Right atrium auricular region (tissue), 2 donors: ENCODE data around the gene GPATCH4. TPM values are rescaled to one million over a fixed set of nuclear protein-coding genes. Genes with fewer than 3 reads are reported as not detected.
"Not testable (repeated sequence)": the region's sequence is repeated elsewhere in the genome, so short reads cannot be mapped to it uniquely, and the experiment has no call there.

Source experiments
- DNase-seq: peaks from one replicate; pipeline ENCODE4 v3.0.0-alpha.2; 2019; ENCODE audit warnings: low spot score
- H3K27ac ChIP-seq, 2 donors: fragments of 200-600 bp; sonication (generic); 1 replicate in 1 of 2; 2 replicates in 1 of 2; pipeline ENCODE4 v1.5.1; 2016 to 2019
- H3K27me3 ChIP-seq, 2 donors: fragments of 200-600 bp; sonication (generic); one replicate each; pipeline versions ENCODE4 v1.5.1 to v1.6.0; 2017 to 2019
- H3K36me3 ChIP-seq: fragments of 200-600 bp; sonication (generic); one replicate; pipeline ENCODE4 v1.5.1; 2016
- H3K4me1 ChIP-seq, 2 donors: fragments of 200-600 bp; sonication (generic); one replicate each; pipeline versions ENCODE4 v1.5.1 to v1.6.0; 2017 to 2019
- H3K4me3 ChIP-seq, 2 donors: fragments of 200-600 bp; sonication (generic); 1 replicate in 1 of 2; 2 replicates in 1 of 2; pipeline ENCODE4 v1.5.1; 2017 to 2019; ENCODE audit warnings: mild to moderate bottlenecking in 1 of 2, moderate library complexity in 1 of 2
- H3K9me3 ChIP-seq, 2 donors: fragments of 200-600 bp; sonication (generic); one replicate each; pipeline ENCODE4 v1.5.1; 2019
- CTCF ChIP-seq, 2 donors: fragments of 200-600 bp; sonication (generic); IDR thresholded peaks; one replicate each; pipeline ENCODE4 v1.5.1; 2019; ENCODE audit warnings: antibody characterized with exemption in 2 of 2
- total RNA-seq, 2 donors: library from RNA; depleted of rRNA; stranded (reverse); fragments of >200 nt; gene quantifications; one replicate each; pipeline ENCODE4 v1.1.0, GENCODE V29; 2016

The GPATCH4 gene
- total RNA-seq, 2 donors from 2014 or later = 12.7 to 14.3 TPM

- Histone ChIP-seq H3K27ac (peak overlapping the region; percentile 55 to 59), H3K27me3 (no peaks in the 10 kb centered on the region), H3K4me1 (peaks cover 0 to 25% of the 10 kb centered on the region in 2 donors), H3K9me3 (no peaks in the 10 kb centered on the region), H3K4me3 (no peak overlapping the region), H3K36me3 (no peaks in the 10 kb centered on the region)
- TF ChIP-seq CTCF (IDR thresholded peaks at IDR 0.05) = peak in 1 of 2 donors; percentile 33
- DNase-seq = no peak
Observed at GRCh38 chr1:156616463-156616862, 15.2 kb upstream of the GPATCH4 start.

GRCh38 chr1:156615946-156616345 lies 14.7 kb upstream of the GPATCH4 start:
- TF ChIP-seq CTCF (IDR thresholded peaks at IDR 0.05) = no peak
- Histone ChIP-seq H3K4me3 (no peak overlapping the region), H3K27me3 (no peaks in the 10 kb centered on the region), H3K9me3 (no peaks in the 10 kb centered on the region), H3K27ac (peak overlapping the region; percentile 55 to 59), H3K4me1 (peaks cover 0 to 25% of the 10 kb centered on the region in 2 donors), H3K36me3 (no peaks in the 10 kb centered on the region)
- no peak for DNase-seq

- Histone ChIP-seq H3K4me3 (no peak overlapping the region), H3K4me1 (peaks cover 0 to 29% of the 10 kb centered on the region in 2 donors), H3K27me3 (no peaks in the 10 kb centered on the region), H3K27ac (no peak overlapping the region), H3K9me3 (no peaks in the 10 kb centered on the region), H3K36me3 (no peaks in the 10 kb centered on the region)
- no peak for TF ChIP-seq CTCF (IDR thresholded peaks at IDR 0.05)
- DNase-seq = no peak
Observed at GRCh38 chr1:156612666-156613065, 11.4 kb upstream of the GPATCH4 start.

GRCh38 chr1:156610072-156610471 lies 8.8 kb upstream of the GPATCH4 start:
- H3K27ac ChIP-seq, H3K36me3 ChIP-seq, H3K27me3 ChIP-seq, H3K9me3 ChIP-seq, DNase-seq, H3K4me1 ChIP-seq, H3K4me3 ChIP-seq: not testable (repeated sequence)

GRCh38 chr1:156608981-156609380 lies 7.7 kb upstream of the GPATCH4 start:
- Histone ChIP-seq H3K4me1 (peaks cover 0 to 4% of the 10 kb centered on the region in 2 donors), H3K27me3 (no peaks in the 10 kb centered on the region), H3K27ac (no peak overlapping the region), H3K36me3 (no peaks in the 10 kb centered on the region), H3K9me3 (no peaks in the 10 kb centered on the region), H3K4me3 (no peak overlapping the region)
- peak in 1 of 2 donors; percentile 43 for TF ChIP-seq CTCF (IDR thresholded peaks at IDR 0.05)
- no peak for DNase-seq

GRCh38 chr1:156608036-156608674 lies 6.9 kb upstream of the GPATCH4 start:
- Histone ChIP-seq H3K36me3 (no peaks in the 10 kb centered on the region), H3K4me1 (peaks cover 0 to 4% of the 10 kb centered on the region in 2 donors), H3K27ac (no peak overlapping the region), H3K4me3 (no peak overlapping the region), H3K27me3 (no peaks in the 10 kb centered on the region), H3K9me3 (no peaks in the 10 kb centered on the region)
- DNase-seq = no peak
- peak; percentile 58 to 78 for TF ChIP-seq CTCF (IDR thresholded peaks at IDR 0.05)

GRCh38 chr1:156607344-156607743 lies 6.1 kb upstream of the GPATCH4 start:
- not testable (repeated sequence) for H3K27me3 ChIP-seq, H3K4me1 ChIP-seq, H3K27ac ChIP-seq, DNase-seq, H3K36me3 ChIP-seq, H3K4me3 ChIP-seq, H3K9me3 ChIP-seq
